Muscle layer of duodenum (tissue), 2 donors: ENCODE data around the gene ATXN2L.

Experiments used
- H3K27ac ChIP-seq: one replicate; pipeline ENCODE4 v1.7.0; 2013; ENCODE audit warnings: mild to moderate bottlenecking, low read length
- H3K27me3 ChIP-seq: one replicate; pipeline ENCODE4 v1.7.0; 2013; ENCODE audit warnings: low read depth, mild to moderate bottlenecking, control low read depth, low read length
- H3K36me3 ChIP-seq, 2 donors: one replicate each; pipeline ENCODE4 v1.7.0; 2013; ENCODE audit warnings: low read length in 2 of 2, control low read depth in 1 of 2, mild to moderate bottlenecking in 1 of 2; ENCODE audit not compliant: insufficient read depth in 2 of 2, control insufficient read depth in 1 of 2
- H3K4me1 ChIP-seq, 2 donors: one replicate each; pipeline ENCODE4 v1.7.0; 2013; ENCODE audit warnings: low read length in 2 of 2, mild to moderate bottlenecking in 2 of 2, control low read depth in 1 of 2, moderate library complexity in 1 of 2; ENCODE audit not compliant: insufficient read depth in 2 of 2, control insufficient read depth in 1 of 2
- H3K4me3 ChIP-seq, 2 donors: one replicate each; pipeline ENCODE4 v1.7.0; 2013; ENCODE audit warnings: low read length in 2 of 2, low read depth in 1 of 2, mild to moderate bottlenecking in 1 of 2
- H3K9me3 ChIP-seq, 2 donors: one replicate each; pipeline ENCODE4 v1.7.0; 2013; ENCODE audit warnings: low read length in 2 of 2, control low read depth in 1 of 2, mild to moderate bottlenecking in 1 of 2; ENCODE audit not compliant: control insufficient read depth in 1 of 2
- donor health status: healthy.

Gene ATXN2L

GRCh38 chr16:28839004-28839639 lies 16.3 kb downstream of the ATXN2L start:
- H3K4me1 ChIP-seq = no peaks in the 10 kb centered on the region
- no peak overlapping the region for H3K27ac ChIP-seq
- no peaks in the 10 kb centered on the region for H3K27me3 ChIP-seq
- no peaks in the 10 kb centered on the region for H3K9me3 ChIP-seq
- no peak overlapping the region for H3K4me3 ChIP-seq
- H3K36me3 ChIP-seq = peaks cover 38 to 65% of the 10 kb centered on the region in 2 donors

GRCh38 chr16:28839899-28840298 lies 17.1 kb downstream of the ATXN2L start:
- no peaks in the 10 kb centered on the region for H3K9me3 ChIP-seq
- H3K27ac ChIP-seq = no peak overlapping the region

DNA sequence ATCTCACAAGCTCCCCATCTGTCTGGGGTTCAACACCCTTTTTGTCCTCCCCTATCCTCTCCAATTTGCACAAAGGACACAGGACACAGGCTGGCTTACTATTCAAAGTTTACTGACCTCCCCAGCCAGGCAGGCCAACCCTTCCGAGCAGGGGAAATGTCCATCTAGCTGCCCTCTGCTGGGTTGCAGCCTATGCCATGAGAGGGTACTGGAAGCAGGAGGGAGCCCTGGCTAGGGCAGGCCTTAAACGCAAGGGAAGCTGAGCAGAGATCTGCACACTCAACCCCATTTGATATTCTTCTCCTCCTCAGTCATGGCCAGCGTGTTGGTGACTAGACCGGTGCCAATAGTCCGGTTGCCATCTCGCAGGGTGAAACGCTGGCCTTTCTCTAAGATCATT lies 19.9 kb downstream of the ATXN2L start:
- Histone ChIP-seq H3K9me3 (no peaks in the 10 kb centered on the region), H3K27me3 (no peaks in the 10 kb centered on the region), H3K27ac (no peak overlapping the region), H3K4me3 (no peak overlapping the region), H3K36me3 (peaks cover 21 to 39% of the 10 kb centered on the region in 2 donors), H3K4me1 (peaks cover 11 to 24% of the 10 kb centered on the region in 2 donors)

More at GRCh38 chr16:28839899-28840298, 17.1 kb downstream of the ATXN2L start:
- Histone ChIP-seq H3K4me1 (peaks cover 2 to 3% of the 10 kb centered on the region in 2 donors), H3K4me3 (no peak overlapping the region), H3K27me3 (no peaks in the 10 kb centered on the region), H3K36me3 (peaks cover 36 to 64% of the 10 kb centered on the region in 2 donors)

DNA sequence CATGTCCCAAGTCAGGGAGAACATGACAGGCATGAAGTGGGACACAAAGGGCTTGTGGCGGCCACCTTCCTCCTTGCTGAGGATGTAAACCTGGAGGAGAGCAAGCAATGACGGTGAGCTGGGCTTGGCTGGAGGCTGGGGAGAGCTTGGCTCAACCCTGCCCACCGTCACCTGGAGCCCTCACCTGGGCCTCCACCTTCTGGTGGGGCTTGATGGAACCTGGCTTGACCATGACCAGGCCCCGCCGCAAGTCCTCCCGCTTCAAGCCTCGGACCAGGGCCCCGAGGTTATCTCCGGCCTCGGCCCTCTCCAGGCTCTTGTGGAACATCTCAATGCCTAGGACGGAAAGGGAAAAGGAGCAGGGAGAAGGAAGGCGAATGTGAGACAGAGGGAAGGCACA lies 21.0 kb downstream of the ATXN2L start:
- Histone ChIP-seq H3K4me3 (no peak overlapping the region), H3K36me3 (peaks cover 21 to 32% of the 10 kb centered on the region in 2 donors), H3K9me3 (no peaks in the 10 kb centered on the region), H3K27me3 (no peaks in the 10 kb centered on the region), H3K4me1 (peaks cover 11 to 24% of the 10 kb centered on the region in 2 donors), H3K27ac (no peak overlapping the region)

DNA sequence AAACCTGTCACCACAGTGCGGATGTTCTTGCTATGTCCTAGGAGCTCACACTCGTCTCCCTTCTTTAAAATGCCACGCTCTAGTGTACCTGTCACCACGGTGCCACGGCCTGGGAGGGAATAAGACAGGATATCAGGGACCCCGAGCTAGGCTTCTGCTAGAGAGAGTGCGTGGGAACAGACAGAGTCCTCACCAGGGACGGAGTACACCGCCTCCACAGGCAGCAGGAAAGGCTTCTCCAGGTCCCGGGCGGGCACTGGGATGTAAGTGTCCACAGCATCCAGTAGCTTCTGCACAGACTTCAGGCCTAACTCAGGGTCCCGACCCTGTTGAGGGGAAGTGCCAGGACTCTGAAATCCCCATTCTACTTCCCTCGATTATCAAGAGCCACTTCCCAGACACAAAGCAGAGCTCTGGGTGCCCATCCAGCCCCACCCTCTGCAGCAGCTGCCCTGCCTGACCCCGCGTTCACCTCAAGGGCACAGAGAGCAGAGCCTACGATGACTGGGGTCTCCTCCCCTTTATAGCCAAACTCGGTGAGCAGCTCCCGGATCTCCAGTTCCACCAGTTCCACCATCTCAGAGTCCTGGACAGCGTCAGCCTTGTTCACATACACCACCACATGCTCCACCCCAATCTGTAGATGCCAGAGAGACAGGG lies 21.6 kb downstream of the ATXN2L start:
- Histone ChIP-seq H3K4me3 (peak overlapping the region in 1 of 2 donors; percentile 97), H3K9me3 (no peaks in the 10 kb centered on the region), H3K4me1 (peaks cover 11 to 24% of the 10 kb centered on the region in 2 donors), H3K36me3 (peaks cover 21 to 32% of the 10 kb centered on the region in 2 donors), H3K27me3 (no peaks in the 10 kb centered on the region), H3K27ac (no peak overlapping the region)

DNA sequence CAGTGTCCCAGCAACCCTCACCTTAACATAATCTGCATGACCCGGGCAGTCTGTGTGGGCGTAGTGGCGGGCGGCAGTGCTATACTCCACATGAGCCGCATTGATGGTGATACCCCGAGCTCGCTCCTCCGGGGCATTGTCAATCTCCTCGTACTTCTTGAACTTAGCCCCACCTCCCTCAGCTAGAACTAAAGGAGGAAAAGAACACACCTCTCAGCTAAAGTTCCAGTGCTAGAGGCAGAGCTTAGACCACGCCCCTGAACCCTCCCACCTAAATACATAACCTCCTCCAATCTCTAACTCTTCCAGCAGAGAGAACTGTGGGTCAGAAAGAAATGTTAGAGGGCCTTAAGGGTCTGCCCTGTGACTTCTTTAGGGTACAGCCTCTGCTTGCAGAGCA lies 22.5 kb downstream of the ATXN2L start:
- no peaks in the 10 kb centered on the region for H3K27me3 ChIP-seq
- H3K4me1 ChIP-seq = peaks cover 11 to 24% of the 10 kb centered on the region in 2 donors
- H3K27ac ChIP-seq = peak overlapping the region; percentile 77
- H3K9me3 ChIP-seq = no peaks in the 10 kb centered on the region
- peak overlapping the region; percentile 97 to 99 for H3K4me3 ChIP-seq
- peaks cover 21 to 32% of the 10 kb centered on the region in 2 donors for H3K36me3 ChIP-seq

DNA sequence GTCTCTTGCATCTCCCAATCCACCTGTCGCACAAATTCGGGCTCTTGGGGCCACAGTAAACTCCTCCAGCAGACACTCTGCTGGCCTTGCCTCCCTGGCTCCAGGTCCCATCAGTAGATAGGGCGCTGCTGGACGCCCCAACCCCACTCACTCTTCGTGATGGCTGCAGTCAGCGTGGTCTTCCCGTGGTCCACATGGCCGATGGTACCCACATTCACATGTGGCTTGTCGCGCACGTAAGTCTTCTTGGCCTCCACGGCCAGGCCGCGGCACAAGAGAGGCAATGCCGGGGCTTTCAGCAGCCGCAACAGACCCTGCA lies 22.9 kb downstream of the ATXN2L start:
- Histone ChIP-seq H3K9me3 (no peaks in the 10 kb centered on the region), H3K27ac (peak overlapping the region; percentile 77), H3K4me1 (peaks cover 11 to 24% of the 10 kb centered on the region in 2 donors), H3K27me3 (no peaks in the 10 kb centered on the region), H3K4me3 (peak overlapping the region; percentile 97 to 99), H3K36me3 (peaks cover 21 to 32% of the 10 kb centered on the region in 2 donors)

GRCh38 chr16:28846080-28846932 lies 23.5 kb downstream of the ATXN2L start, which contains the start of gene TUFM:
Gene TUFM, minus strand, starts transcription at chr16:28846348. Its CDS starts 79 bp downstream, at chr16:28846269.
- H3K27me3 ChIP-seq = no peaks in the 10 kb centered on the region
- H3K36me3 ChIP-seq = peaks cover 21 to 32% of the 10 kb centered on the region in 2 donors
- peak within 1 kb of the TSS; percentile 97 to 99 for H3K4me3 ChIP-seq
- H3K27ac ChIP-seq = peak within 1 kb of the TSS; percentile 88
- no peaks in the 10 kb centered on the region for H3K9me3 ChIP-seq
- peaks cover 11 to 24% of the 10 kb centered on the region in 2 donors for H3K4me1 ChIP-seq

GRCh38 chr16:28846933-28847273 lies 24.1 kb downstream of the ATXN2L start:
- Histone ChIP-seq H3K9me3 (no peaks in the 10 kb centered on the region), H3K4me3 (peak overlapping the region; percentile 97 to 99), H3K27me3 (no peaks in the 10 kb centered on the region), H3K27ac (peak overlapping the region; percentile 88), H3K36me3 (peaks cover 21 to 29% of the 10 kb centered on the region in 2 donors), H3K4me1 (peaks cover 11 to 24% of the 10 kb centered on the region in 2 donors)

- Histone ChIP-seq H3K27ac (no peak overlapping the region), H3K9me3 (no peaks in the 10 kb centered on the region), H3K4me3 (no peak overlapping the region), H3K4me1 (peaks cover 0 to 3% of the 10 kb centered on the region in 2 donors), H3K36me3 (peaks cover 0 to 1% of the 10 kb centered on the region in 2 donors), H3K27me3 (no peaks in the 10 kb centered on the region)
These were observed 35.6 kb downstream of the ATXN2L start for GRCh38 chr16:28858421-28858820.

- no peak overlapping the region for H3K4me3 ChIP-seq
- peaks cover 1 to 6% of the 10 kb centered on the region in 2 donors for H3K4me1 ChIP-seq
- no peaks in the 10 kb centered on the region for H3K9me3 ChIP-seq
- H3K36me3 ChIP-seq = peaks cover 0 to 3% of the 10 kb centered on the region in 2 donors
- no peak overlapping the region for H3K27ac ChIP-seq
- H3K27me3 ChIP-seq = no peaks in the 10 kb centered on the region
These were observed 36.5 kb downstream of the ATXN2L start for GRCh38 chr16:28859326-28859725.
